CD4-positive, alpha-beta T cell treated with Interleukin-6 for 4 hours (primary cell): Measurements from ENCODE around the gene DENND4A.
A peak's percentile ranks its signal among the peaks of the same experiment; 100 is the strongest.
"Not testable (repeated sequence)": the region's sequence is repeated elsewhere in the genome, so short reads cannot be mapped to it uniquely, and the experiment has no call there.

Source experiments
- DNase-seq: peaks from one replicate; pipeline ENCODE4 v3.0.0-alpha.2; 2020; ENCODE audit warnings: mixed read lengths

DENND4A gene

DNA sequence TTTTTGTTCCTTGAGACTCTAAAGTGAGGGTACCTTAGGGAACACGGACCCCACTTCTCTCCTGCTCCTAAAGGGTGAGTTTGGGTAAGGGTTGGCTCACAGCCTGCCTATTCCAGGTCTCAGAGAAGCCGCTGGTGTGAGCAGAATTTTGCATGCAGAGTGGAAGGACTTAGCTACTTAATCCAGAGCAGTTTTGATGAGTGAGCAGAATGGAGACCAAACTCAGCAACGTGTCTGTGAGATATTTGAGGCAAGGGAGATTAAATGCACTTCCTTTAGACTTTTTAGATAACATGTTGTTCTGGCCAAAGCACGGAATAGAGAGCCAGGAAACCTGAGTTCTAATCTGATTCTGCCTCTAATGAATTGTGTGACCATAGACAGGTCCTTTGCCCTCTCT lies 165.2 kb downstream of the DENND4A start:
- DNase-seq: no peak

DNA sequence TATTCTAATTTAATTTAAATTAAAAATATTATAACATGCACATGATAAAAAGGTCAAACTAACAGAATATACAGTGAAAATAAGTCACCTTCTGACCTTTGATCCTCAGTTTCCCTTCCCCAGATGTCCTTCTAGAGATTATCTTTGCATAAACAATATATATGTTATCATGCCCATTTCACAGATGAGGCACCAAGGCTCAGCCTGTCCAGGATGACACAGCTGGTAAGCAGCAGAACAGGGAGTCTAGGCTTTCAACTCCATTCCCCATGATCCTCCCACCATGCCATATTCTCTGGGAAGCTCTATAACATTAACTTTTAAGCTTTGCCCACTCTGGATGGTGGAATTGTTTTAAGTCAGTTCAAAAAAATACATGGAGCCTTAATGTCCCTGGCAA lies 169.0 kb downstream of the DENND4A start:
- no peak for DNase-seq

DNA sequence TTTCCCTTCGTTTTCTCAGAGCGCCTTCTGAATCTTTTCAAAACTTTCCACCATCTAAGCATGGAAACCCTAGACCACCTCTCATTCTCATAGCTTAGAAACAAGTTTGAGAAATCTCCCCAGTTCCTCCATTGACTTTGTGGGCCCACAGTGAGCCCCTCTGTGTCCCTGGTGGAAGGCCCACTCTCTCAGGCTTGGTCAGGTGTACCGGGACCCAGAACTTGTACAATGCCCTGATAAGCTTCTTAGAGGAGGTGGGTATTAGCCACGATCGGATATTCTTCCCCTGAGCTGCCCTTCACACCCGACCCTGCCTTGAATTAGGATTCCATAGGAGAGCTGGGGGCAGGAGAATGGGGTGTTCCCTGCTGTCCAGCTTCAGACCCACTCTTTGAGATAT lies 170.5 kb downstream of the DENND4A start, which contains the start of gene SLC24A1:
Gene SLC24A1, plus strand, starts transcription at position 301 of the 400 bp plus-strand sequence. CDS start 2,143 bp downstream, outside the sequence.
- DNase-seq: no peak

DNA sequence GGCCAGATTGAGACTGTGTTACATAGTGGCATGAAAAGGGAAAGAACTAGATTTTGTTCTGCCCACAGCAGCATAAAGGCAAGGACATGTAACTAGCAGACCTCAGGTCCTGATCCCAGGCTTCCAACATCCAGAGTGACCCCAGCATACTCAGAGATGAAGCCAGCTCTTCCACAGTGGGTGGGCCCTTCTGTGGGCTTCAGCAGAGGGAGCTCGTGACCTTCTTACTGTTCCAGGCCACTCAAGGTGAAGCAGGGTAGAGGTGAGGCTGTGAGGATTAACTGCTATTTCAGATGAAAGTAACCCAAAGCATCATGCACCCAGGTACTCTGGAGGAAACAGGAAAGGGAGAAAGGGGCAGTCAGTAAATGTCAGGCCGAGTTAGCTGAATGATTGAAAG lies 171.3 kb downstream of the DENND4A start:
- no peak for DNase-seq

DNA sequence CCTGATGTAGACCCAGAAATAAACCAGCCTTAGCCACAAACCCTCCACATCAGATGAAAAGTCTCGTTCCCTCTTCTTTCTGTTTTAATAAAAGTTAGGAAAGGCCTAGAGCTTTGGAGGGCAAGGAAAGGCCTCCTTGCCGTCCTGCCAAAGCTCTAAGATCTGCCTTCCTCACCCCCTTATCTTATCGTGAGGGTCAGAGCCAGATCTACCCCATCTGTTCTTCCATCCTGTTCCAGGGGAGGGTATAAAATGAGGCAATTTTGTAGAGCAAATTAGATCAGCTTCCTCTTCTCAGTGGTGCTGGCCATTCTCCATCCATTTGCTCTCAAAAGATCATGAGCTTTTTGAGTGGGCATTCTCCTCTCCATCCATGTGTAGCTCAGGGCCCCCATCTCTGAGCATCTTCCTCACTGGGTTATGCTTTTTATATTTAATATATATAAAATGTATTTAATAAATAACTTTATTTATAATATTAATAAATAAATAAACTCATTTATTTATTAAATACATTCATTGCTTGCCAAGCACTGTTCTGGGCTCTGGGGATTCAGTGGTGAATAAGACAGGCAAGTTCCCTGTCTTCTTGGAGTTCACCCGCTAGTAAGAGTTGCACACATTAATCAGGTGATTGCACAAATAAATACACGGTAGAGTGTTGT lies 172.3 kb downstream of the DENND4A start:
- no peak for DNase-seq

DNA sequence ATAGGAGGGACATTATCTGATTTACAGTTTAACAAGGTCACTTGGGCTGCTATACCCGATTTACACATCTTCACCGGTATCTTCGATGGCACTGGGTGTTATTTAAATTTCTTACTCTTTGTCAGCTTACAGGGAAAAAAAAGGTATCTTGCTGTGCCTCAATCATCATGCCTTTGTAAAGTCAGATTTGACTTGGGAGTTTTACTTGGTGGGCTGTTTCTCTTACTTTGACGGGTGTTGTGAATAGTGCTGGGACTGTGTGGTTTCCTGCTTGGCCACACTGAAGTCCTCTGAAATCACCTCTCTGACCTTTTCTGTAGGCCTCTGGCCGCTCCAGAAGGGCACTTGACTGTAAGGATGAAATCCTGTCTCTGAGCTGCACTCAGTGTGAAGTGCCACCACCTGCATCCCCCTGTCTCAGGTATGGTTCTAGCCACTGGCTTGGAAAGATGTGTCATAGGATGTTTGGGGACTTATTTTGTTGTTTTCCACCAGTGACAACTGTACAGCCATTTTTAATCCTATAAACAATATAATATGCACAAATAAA lies 173.5 kb downstream of the DENND4A start:
- DNase-seq: no peak

DNA sequence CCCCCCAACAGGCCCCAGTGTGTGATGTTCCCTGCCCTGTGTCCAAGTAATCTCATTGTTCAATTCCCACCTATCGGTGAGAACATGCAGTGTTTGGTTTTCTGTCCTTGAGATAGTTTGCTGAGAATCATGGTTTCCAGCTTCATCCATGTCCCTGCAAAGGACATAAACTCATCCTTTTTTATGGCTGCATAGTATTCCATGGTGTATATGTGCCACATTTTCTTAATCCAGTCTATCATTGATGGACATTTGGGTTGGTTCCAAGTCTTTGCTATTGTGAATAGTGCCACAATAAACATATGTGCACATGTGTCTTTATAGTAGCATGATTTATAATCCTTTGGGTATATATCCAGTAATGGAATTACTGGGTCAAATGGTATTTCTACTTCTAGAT lies 176.2 kb downstream of the DENND4A start:
- DNase-seq: not testable (repeated sequence)

DNA sequence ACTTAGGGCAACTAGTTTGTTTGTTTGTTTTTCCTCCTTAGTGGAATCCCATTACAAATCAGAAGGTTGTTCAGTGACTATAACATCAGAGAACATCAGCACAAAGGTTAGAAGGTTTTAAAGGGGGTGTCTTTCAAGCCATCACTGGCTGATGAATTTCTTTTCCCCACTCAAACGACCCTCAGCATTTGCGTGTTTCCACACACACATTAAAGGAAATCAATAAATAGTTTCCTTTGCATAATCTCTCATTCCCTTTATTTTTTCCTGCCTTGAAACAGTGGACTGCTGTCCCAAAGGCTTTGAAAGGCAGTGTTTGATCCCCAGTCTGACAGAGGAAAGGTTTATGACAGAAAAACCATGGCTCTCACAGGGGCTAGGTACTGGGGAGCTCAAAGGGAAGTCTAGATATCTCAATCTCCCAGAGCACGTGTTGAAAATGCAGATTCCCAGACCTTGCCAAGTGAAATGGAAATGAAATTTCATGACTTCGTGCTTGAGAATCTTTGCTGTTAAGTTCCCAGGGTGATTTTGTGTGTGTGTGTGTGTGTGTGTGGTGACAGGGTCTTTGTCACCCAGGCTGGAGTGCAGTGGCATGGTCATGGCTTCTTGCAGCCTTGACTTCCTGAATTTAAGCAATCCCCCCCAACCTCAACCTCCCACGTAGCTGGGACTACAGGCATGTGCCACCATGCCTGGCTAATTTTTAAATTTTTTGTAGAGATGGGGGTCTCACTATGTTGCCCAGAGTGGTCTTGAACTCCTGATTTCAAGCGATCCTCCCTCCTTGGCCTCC lies 178.9 kb downstream of the DENND4A start:
- no peak for DNase-seq

DNA sequence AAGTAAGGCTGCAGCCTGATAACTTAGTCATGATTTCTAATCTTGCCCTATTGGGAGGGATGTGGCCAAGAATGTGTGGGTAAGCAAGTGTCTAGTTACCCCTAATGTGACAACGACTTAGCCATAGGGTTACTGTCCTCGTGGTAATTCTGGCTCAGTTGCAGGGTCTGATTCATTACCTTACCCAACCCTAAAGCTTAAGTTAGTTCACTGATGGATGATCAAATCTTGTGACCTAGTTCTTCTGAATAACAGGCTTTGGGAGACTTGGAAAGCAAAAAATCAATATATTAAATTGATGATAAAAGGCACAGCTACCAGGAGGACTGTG lies 179.5 kb downstream of the DENND4A start:
- DNase-seq: no peak

DNA sequence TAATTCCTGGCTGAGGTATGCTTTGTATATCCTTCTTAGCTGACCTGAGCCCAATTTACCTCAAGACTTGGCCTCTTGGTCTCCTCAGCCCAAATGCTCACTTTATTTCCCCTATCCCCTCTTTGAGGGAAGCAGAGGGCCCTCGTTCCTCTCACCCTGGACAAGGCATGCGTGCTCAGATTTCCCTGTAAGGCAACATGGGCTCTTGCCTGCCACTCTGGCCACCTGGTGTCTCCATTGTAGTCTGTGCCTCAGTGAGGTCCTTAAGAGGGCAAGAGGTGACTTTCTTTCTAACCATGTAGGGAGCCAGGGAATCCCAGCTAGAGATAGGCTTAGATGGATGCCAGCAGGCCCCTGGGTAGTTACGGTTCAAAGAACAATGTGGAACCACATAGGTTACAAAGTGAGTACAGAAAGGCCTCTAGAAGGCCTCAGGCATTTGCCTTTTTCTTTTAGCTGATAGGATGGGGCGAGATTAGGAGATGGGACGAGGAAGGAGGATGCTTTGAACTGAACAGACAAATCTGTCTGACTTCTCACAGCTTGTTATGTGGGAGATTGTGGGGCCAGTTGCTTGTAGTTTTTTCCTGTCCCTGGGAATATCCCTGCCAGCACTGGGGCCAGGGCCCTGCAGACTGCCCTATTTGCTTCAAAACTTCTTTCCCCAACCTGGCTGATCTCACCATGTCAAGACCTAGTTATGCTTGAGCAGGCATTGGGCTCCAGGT lies 180.0 kb downstream of the DENND4A start:
- no peak for DNase-seq

DNA sequence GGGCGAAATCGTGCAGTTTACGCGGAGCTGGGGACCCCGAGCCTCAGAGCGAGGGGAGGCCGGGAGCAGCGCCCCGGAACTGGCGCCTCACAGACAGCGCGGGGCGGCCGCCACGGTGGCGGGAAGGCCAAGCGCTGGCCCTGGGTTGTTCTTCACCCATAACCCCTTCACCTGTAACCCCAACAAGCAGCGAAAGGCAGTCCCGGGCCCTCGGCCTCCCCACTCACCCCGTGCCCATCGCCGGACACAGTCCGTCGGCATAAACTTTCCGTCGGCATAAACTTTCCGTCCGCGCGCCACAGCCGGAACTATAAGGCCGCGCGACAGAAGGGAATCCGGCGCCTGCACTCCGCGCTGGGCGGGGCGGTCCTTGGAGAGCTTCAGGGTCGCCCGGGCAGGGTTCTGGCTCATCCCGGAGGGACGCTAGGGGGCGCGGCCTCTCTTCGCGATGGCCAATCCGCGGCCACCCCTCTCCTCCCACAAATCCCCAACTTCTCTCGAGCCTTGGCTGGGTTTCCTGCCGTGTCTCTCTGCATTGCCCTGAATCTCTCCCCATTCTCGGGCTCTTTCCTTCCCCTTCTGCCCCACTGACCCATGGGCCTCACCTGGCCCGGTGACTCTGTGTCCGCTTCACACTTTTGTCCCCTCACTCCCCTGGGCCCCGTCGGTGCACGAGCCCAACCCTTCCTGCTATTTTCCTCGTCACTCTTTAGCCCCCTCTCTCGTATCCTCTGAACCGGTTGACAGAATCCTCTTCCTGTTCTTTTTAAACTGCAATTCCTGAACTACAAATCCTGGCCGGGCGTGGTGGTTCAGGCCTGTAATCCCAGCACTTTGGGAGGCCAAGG lies 181.0 kb downstream of the DENND4A start, which contains the start of gene INTS14:
Gene INTS14, minus strand, starts transcription at position 261 of the 848 bp plus-strand sequence. CDS start 3,751 bp downstream, outside the sequence.
- DNase-seq: peak; percentile 96
